Measurements from ENCODE around the gene POU2F3. TPM values are rescaled to one million over a fixed set of nuclear protein-coding genes. Genes with fewer than 3 reads are reported as not detected.
A peak's percentile ranks its signal among the peaks of the same experiment; 100 is the strongest.

Gene POU2F3
- total RNA-seq, 4 donors from 2014 or later, result 1.1 to 2.9 (median 1.5) TPM; not detected in 1

DNA sequence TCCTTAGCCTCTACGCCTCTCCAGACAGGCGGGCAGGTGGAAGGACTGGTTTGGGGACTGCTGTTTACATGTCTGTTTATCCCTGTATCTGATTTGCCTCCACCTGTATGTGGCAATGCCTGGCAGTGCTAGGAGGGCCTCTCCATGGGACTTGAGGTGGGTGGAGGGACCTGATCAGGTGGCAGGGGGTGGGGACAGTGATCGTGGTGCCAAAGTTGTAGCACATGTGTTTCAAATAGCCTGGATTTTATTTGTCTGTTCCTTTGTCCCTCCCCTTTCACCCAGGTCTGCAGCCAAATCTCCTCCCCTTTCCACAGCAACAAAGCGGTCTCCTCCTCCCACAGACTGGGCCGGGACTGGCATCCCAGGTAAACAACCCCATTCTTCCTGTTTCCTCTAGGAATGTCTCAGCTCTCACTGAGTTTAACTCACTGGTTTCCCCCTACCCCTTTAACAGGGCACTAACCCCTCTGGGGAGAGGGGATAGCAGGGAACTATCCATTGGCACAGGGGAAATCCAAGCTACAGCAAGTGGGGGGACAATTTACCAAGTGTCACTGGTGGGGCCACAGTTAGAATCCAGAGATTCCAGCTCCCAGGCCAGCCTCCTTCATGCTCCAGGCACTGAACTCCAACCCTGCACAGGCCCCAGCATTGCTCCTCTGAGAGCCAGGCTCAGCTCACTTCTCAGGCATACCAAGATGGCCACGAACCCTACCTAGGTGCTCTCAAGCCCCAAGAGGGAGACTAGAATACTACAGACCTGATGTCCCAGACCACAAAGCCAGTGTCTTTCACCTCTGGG lies 62.3 kb downstream of the POU2F3 start:
- TF ChIP-seq POLR2A (IDR thresholded peaks at IDR 0.05), result no peak
- TF ChIP-seq, protein P1, sequence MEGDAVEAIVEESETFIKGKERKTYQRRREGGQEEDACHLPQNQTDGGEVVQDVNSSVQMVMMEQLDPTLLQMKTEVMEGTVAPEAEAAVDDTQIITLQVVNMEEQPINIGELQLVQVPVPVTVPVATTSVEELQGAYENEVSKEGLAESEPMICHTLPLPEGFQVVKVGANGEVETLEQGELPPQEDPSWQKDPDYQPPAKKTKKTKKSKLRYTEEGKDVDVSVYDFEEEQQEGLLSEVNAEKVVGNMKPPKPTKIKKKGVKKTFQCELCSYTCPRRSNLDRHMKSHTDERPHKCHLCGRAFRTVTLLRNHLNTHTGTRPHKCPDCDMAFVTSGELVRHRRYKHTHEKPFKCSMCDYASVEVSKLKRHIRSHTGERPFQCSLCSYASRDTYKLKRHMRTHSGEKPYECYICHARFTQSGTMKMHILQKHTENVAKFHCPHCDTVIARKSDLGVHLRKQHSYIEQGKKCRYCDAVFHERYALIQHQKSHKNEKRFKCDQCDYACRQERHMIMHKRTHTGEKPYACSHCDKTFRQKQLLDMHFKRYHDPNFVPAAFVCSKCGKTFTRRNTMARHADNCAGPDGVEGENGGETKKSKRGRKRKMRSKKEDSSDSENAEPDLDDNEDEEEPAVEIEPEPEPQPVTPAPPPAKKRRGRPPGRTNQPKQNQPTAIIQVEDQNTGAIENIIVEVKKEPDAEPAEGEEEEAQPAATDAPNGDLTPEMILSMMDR (IDR thresholded peaks at IDR 0.05), result no peak
- Histone ChIP-seq H3K27me3 (peaks cover 0 to 8% (median 0%) of the 10 kb centered on the region in 4 donors), H3K27ac (peak overlapping the region; percentile 41 to 86 (median 80)), H3K36me3 (no peaks in the 10 kb centered on the region), H3K4me3 (no peak overlapping the region), H3K4me1 (peaks cover 21 to 77% (median 32%) of the 10 kb centered on the region in 3 donors), H3K9me3 (no peaks in the 10 kb centered on the region)
- 37 to 38% methylated on average over 4 to 5 of the region's 6 CpGs for WGBS, 2 donors
- no peak for DNase-seq
- intact Hi-C loops (cut with DNase I), result loop anchor here (5.0 kb wide), 1 partner anchor 65 kb away; no protein-coding TSS in a partner anchor

DNA sequence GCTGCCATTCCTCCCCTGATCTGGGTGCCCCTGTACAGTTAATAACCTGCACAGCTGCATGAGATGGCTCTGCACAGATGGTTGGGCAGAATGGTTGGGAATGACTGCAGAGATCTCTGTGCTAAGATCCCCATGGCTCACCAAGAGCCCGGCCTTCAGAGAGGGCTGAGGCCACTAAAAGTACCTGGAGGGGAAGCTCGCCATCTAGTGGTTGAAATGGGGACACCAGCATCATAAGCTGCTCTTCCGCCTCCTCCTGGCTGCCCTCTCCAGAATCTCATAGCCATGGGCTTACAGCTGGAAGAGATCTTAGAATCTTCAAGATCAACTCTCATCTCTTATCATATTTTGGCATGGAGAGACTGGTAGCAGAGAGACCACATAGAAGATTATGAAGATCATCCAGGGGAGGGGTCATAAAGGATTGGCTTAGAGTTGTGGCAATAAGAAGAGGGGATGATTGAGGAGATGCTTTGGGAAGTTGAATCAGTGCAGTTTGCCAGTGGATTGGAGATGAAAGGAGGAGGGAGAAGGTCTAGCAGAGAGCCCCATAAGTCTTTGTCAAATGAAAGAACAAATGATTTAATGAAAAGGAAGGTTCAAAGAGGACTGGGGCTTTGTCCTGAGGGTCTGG lies 63.2 kb downstream of the POU2F3 start:
- H3K9me3 ChIP-seq, result no peaks in the 10 kb centered on the region
- intact Hi-C loops (cut with DNase I), result loop anchor here (5.0 kb wide), 1 partner anchor 66 kb away; no protein-coding TSS in a partner anchor
- H3K27ac ChIP-seq, result peak overlapping the region; percentile 67 to 86 (median 80)
- DNase-seq, result no peak
- no peaks in the 10 kb centered on the region for H3K36me3 ChIP-seq
- no peak overlapping the region for H3K4me3 ChIP-seq
- WGBS, 2 donors, result 11% methylated on average over 3 of the region's 3 CpGs
- peaks cover 21 to 80% (median 32%) of the 10 kb centered on the region in 3 donors for H3K4me1 ChIP-seq
- H3K27me3 ChIP-seq, result peaks cover 0 to 7% (median 0%) of the 10 kb centered on the region in 4 donors
- no peak for TF ChIP-seq POLR2A (IDR thresholded peaks at IDR 0.05)
- TF ChIP-seq, protein P1 (IDR thresholded peaks at IDR 0.05), result peak; percentile 78 to 94 (median 82)

DNA sequence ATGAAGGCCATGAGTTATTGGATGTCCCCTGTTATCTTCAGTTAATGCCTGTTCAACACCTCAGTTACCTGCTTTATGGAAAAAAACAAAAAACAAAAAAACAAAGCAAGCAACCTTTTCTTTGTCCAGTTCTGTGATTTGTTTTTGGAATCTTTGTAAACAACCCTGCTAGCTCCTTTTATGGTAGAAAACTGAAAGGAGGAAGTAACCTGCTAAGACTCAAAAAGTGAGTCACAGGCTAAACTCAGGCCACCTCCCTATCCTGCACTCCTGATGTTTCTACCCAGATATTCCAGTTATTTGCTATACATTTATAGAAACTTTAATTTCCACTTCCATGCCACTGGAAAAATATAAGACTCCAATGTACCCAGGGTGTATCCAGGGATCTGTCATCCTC lies 64.6 kb downstream of the POU2F3 start:
- DNase-seq, result no peak
- Histone ChIP-seq H3K4me1 (peaks cover 21 to 89% (median 32%) of the 10 kb centered on the region in 3 donors), H3K27ac (peak overlapping the region in 3 of 4 donors; percentile 77 to 86 (median 84)), H3K9me3 (no peaks in the 10 kb centered on the region), H3K4me3 (no peak overlapping the region), H3K27me3 (peaks cover 0 to 8% (median 0%) of the 10 kb centered on the region in 4 donors), H3K36me3 (no peaks in the 10 kb centered on the region)
- intact Hi-C loops (cut with DNase I), result loop anchor here (5.0 kb wide), 1 partner anchor 67 kb away; no protein-coding TSS in a partner anchor
- TF ChIP-seq POLR2A (IDR thresholded peaks at IDR 0.05), result no peak
- TF ChIP-seq, protein P1 (IDR thresholded peaks at IDR 0.05), result no peak

DNA sequence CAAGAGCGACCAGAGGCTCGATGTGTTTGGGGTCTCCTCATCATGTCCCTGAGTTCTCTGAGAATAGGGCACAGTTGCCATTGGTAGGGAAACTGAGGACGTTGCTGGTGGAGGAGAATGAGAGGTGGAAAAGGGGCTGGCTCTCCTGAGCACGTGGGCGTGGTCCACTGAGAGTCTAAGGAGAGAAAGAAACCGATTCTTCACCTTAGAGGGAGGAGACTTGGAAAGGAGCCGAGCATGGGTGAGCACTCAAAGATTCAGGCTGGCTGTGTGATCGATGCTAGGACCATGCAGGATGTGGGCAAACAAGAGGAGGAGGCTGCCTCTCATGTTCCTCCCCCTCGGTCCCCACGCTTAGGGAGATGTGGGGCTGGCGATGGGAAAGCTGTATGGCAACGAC lies 65.3 kb downstream of the POU2F3 start:
- WGBS, 2 donors, result 61 to 64% methylated on average over 7 to 12 of the region's 12 CpGs
- H3K27me3 ChIP-seq, result peaks cover 0 to 5% (median 0%) of the 10 kb centered on the region in 4 donors
- no peaks in the 10 kb centered on the region for H3K9me3 ChIP-seq
- TF ChIP-seq, protein P1 (IDR thresholded peaks at IDR 0.05), result no peak
- TF ChIP-seq POLR2A (IDR thresholded peaks at IDR 0.05), result no peak
- H3K36me3 ChIP-seq, result no peaks in the 10 kb centered on the region
- H3K4me3 ChIP-seq, result no peak overlapping the region
- peaks cover 21 to 81% (median 28%) of the 10 kb centered on the region in 3 donors for H3K4me1 ChIP-seq
- no peak for DNase-seq
- peak overlapping the region; percentile 44 to 86 (median 80) for H3K27ac ChIP-seq
- intact Hi-C loops (cut with DNase I), result no loop called here

Data from esophagus squamous epithelium (tissue), 5 donors.